OCI-LY7 (cell line): ENCODE data around the gene NAA25. TPM values are rescaled to one million over a fixed set of nuclear protein-coding genes. Genes with fewer than 3 reads are reported as not detected.
"Not testable (repeated sequence)": the region's sequence is repeated elsewhere in the genome, so short reads cannot be mapped to it uniquely, and the experiment has no call there.

ENCODE experiments used
- BruUV-seq: library from RNA; stranded (reverse); fragments of 400-500 nt; replicated peaks from 2 replicates; lab custom pipeline; 2021; lab: Mats Ljungman, UMichigan
- CTCF ChIA-PET: fragments of 300-600 bp; sonication (Branson Sonifier 250); formaldehyde crosslinking; loops from one replicate; lab custom pipeline; 2022; ENCODE audit warnings: antibody characterized with exemption; ENCODE audit not compliant: unreplicated experiment; lab: Charles Lee
- POLR2A ChIA-PET: fragments of 300-600 bp; sonication (Branson Sonifier 250); formaldehyde crosslinking; loops from one replicate; lab custom pipeline; 2022; ENCODE audit warnings: antibody characterized with exemption; lab: Charles Lee
- DNase-seq: peaks from one replicate; pipeline ENCODE4 v3.0.0-alpha.2; 2015; ENCODE audit warnings: low spot score
- H2AFZ ChIP-seq: fragments of 200-600 bp; sonication (generic), shearing (Covaris generic); 2 replicates; pipeline ENCODE4 v1.6.1; 2014; ENCODE audit warnings: mild to moderate bottlenecking, antibody characterized with exemption, low read length, moderate library complexity
- H3K27ac ChIP-seq: fragments of 200-600 bp; sonication (generic); 2 replicates; pipeline ENCODE4 v1.5.1; 2014; ENCODE audit warnings: mixed run types, low read depth, mild to moderate bottlenecking, moderate library complexity, low read length, inconsistent platforms; ENCODE audit not compliant: poor library complexity, severe bottlenecking
- H3K36me3 ChIP-seq: fragments of 200-600 bp; sonication (generic); 2 replicates; pipeline ENCODE4 v1.6.1; 2014; ENCODE audit warnings: mild to moderate bottlenecking, antibody characterized with exemption, low read length, moderate library complexity, mixed read lengths; ENCODE audit not compliant: insufficient read depth
- H3K4me1 ChIP-seq: fragments of 200-600 bp; sonication (generic); 2 replicates; pipeline ENCODE4 v1.5.1; 2014; ENCODE audit warnings: mild to moderate bottlenecking, low read length; ENCODE audit not compliant: insufficient read depth, poor library complexity, severe bottlenecking
- H3K4me2 ChIP-seq: fragments of 200-600 bp; sonication (generic); 2 replicates; pipeline ENCODE4 v1.6.1; 2014; ENCODE audit warnings: mild to moderate bottlenecking, low read length
- H3K4me3 ChIP-seq: fragments of 200-600 bp; sonication (generic); 2 replicates; pipeline ENCODE4 v1.5.1; 2014; ENCODE audit warnings: mild to moderate bottlenecking, low read depth, low read length; ENCODE audit not compliant: poor library complexity, severe bottlenecking
- H3K79me2 ChIP-seq: fragments of 200-600 bp; sonication (generic); 2 replicates; pipeline ENCODE4 v1.6.1; 2016; ENCODE audit warnings: low read depth, mild to moderate bottlenecking, low read length, moderate library complexity, mixed read lengths; ENCODE audit not compliant: insufficient read depth
- H3K9me2 ChIP-seq: fragments of 200-600 bp; sonication (generic); 2 replicates; pipeline ENCODE4 v1.6.1; 2016; ENCODE audit warnings: mild to moderate bottlenecking, low read length, mixed read lengths; ENCODE audit not compliant: insufficient read depth
- H3K9me3 ChIP-seq: fragments of 200-600 bp; sonication (generic); 2 replicates; pipeline ENCODE4 v1.6.1; 2014; ENCODE audit warnings: mild to moderate bottlenecking, mixed run types, low read length, mixed read lengths
- H4K20me1 ChIP-seq: fragments of 200-600 bp; sonication (generic); 2 replicates; pipeline ENCODE4 v1.6.1; 2014; ENCODE audit warnings: mild to moderate bottlenecking, antibody characterized with exemption, low read length, moderate library complexity, mixed read lengths; ENCODE audit not compliant: insufficient read depth
- CTCF ChIP-seq: fragments of 200-600 bp; sonication (generic); conservative IDR thresholded peaks from 2 replicates; pipeline ENCODE4 v1.5.1; 2014; ENCODE audit warnings: mild to moderate bottlenecking, antibody characterized with exemption, low read length, moderate library complexity, mixed read lengths
- EZH2phosphoT487 ChIP-seq: fragments of 200-600 bp; sonication (generic); IDR thresholded peaks from 2 replicates; pipeline ENCODE4 v1.6.1; 2018; ENCODE audit warnings: low read depth, borderline replicate concordance, mild to moderate bottlenecking, mixed run types, antibody characterized with exemption, low read length, moderate library complexity, mixed read lengths
- intact Hi-C: fragments of 100-400 bp; cut with micrococcal nuclease; formaldehyde crosslinking; loops from one replicate; pipeline ENCODE4 v1.10.0; 2022; ENCODE audit not compliant: unreplicated experiment
- total RNA-seq, 2 experiments: library from RNA; depleted of rRNA in 1 of 2; stranded (reverse); fragments of >200 nt in 1 of 2; shearing (Covaris generic) in 1 of 2; gene quantifications; 2 replicates each; pipeline ENCODE4 v1.2.3, GENCODE V29; 2014 to 2022

The NAA25 gene
- total RNA-seq, 2 experiments from 2014 or later = 27.4 to 50.3 TPM

DNA sequence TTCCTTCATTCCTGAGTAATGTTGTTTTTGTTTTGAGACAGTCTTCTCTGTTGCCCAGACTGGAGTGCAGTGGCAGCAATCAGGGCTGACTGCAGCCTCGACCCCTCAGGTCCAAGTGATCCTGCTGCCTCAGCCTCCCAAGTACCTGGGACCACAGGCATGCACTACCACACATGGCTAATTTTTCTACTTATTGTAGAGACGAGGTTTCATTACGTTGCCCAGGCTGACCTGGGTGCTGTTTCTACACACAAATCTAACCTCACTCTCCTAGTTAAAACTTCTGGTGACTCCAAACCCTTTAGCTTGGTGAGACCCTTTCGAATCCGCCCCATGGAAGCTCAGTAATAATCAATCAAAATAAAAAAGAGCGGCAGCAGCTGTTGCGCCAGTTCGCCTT lies 96.9 kb downstream of the NAA25 start:
- H3K9me2 ChIP-seq = no peaks in the 10 kb centered on the region
- H3K27ac ChIP-seq = no peak overlapping the region
- H3K9me3 ChIP-seq = peaks cover 9% of the 10 kb centered on the region; the same call in 1 of the 2 replicates
- peak overlapping the region; percentile 98 for H3K4me2 ChIP-seq
- H3K4me1 ChIP-seq = peaks cover 29% of the 10 kb centered on the region
- no peak for DNase-seq
- peak overlapping the region; percentile 88 for H3K4me3 ChIP-seq
- BruUV-seq = no TSS peak
- ChIA-PET POLR2A (interaction anchor here (3.8 kb wide), 1 partner anchor 10 kb away, joined by 23 read pairs; no protein-coding TSS in a partner anchor), CTCF (no interaction called here)
- H4K20me1 ChIP-seq = peaks cover 12% of the 10 kb centered on the region
- H3K36me3 ChIP-seq = peaks cover 16% of the 10 kb centered on the region
- no peak for TF ChIP-seq CTCF
- no peak for TF ChIP-seq EZH2phosphoT487
- intact Hi-C loops = loop anchor here (2.0 kb wide), 3 partner anchors 17 to 413 kb away; partner anchors contain the start of gene ATXN2
- peak overlapping the region; percentile 67; the same call in 1 of the 2 replicates for H2AFZ ChIP-seq
- H3K79me2 ChIP-seq = peaks cover 28% of the 10 kb centered on the region

DNA sequence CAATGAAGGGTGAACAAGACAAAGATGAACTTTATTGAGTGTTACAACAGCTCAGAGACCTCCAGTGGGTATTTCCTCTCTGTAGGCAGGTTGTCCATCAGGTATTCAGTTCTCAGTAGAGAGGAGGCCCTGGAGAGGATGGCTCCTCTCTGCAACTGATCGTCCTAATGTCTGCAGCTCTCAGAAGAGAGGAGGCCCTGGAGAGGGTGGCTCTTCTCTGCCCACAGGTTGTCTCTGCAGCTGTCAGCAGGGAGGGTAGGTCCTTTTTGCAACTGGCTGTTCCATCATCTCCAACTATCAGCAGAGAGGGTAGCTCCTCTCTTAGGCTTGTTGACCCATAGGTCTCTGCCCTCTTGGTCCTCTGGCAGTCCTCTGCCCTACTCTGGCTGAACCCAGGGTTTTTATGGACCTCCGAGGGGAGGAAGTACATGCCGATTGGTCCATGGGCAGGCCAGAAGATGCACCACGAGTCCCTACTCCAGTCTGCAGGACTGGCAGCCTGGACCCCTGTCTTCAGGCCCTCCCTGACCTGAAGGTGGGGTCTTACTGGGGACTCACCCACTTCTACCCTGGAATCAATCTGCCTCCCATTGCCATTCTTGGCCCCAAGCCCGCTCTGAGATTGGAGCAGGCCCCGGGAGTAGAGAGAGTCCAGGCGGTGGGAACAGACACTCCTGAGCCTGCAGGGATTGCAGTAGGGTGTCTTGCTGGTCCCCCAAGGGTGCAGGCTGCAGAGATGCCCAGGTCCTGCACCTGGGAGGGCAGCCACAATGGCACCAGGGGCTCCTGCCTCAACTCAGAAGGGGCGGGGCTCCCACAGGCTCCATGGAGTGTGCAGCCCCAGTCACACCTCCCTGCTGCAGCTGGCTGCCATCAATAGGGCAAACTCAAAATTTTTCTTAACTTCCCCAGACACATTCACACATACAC lies 97.9 kb downstream of the NAA25 start:
- intact Hi-C loops = no loop called here
- POLR2A ChIA-PET = interaction anchor here (0.7 kb wide), 2 partner anchors 21 to 25 kb away, joined by 3 read pairs; no protein-coding TSS in a partner anchor

DNA sequence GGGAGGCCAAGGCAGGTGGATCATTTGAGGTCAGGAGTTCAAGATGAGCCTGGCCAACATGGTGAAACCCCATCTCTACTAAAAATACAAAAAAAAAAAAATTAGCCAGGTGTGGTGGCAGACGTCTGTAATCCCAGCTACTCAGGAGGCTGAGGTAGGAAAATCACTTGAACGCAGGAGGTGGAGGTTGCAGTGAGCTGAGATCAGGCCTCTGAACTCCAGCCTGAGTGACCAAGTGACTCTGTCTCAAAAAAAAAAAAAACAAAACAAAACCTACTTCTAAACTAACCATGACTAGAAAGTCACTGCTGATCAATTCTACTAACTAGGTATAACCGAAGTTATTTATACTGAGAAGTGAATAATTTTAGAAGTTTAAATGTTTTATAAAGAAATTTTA lies 99.0 kb downstream of the NAA25 start:
- H3K27ac ChIP-seq = not testable (repeated sequence)

More for the DNA sequence above, 97.9 kb downstream of the NAA25 start:
- no TSS peak for BruUV-seq
- H2AFZ ChIP-seq = no peak overlapping the region
- H3K9me2 ChIP-seq = no peaks in the 10 kb centered on the region
- no peak for DNase-seq
- H3K79me2 ChIP-seq = peaks cover 17% of the 10 kb centered on the region; the same call in 1 of the 2 replicates
- CTCF ChIA-PET = no interaction called here
- TF ChIP-seq EZH2phosphoT487 = no peak
- no peak for TF ChIP-seq CTCF
- peak overlapping the region; percentile 98 for H3K4me2 ChIP-seq
- peaks cover 3% of the 10 kb centered on the region; the same call in 1 of the 2 replicates for H3K9me3 ChIP-seq
- peaks cover 6% of the 10 kb centered on the region for H3K36me3 ChIP-seq
- no peak overlapping the region for H3K27ac ChIP-seq
- H4K20me1 ChIP-seq = peaks cover 5% of the 10 kb centered on the region
- H3K4me1 ChIP-seq = peaks cover 28% of the 10 kb centered on the region
- H3K4me3 ChIP-seq = peak overlapping the region; percentile 88

More for the DNA sequence above, 99.0 kb downstream of the NAA25 start:
- H3K79me2 ChIP-seq = peaks cover 11% of the 10 kb centered on the region; the same call in 1 of the 2 replicates
- POLR2A ChIA-PET = interaction anchor here (0.7 kb wide), 3 partner anchors 20 to 76 kb away, joined by 3 read pairs; no protein-coding TSS in a partner anchor
- H3K9me2 ChIP-seq, intact Hi-C loops, H3K36me3 ChIP-seq, CTCF ChIA-PET, H2AFZ ChIP-seq, H3K9me3 ChIP-seq, H3K4me3 ChIP-seq, DNase-seq, BruUV-seq, H4K20me1 ChIP-seq, H3K4me2 ChIP-seq: not testable (repeated sequence)
- peaks cover 18% of the 10 kb centered on the region for H3K4me1 ChIP-seq
